Measurements from ENCODE around the gene LRRC75B. TPM values are rescaled to one million over a fixed set of nuclear protein-coding genes. Genes with fewer than 3 reads are reported as not detected.
A peak's percentile ranks its signal among the peaks of the same experiment; 100 is the strongest.
"Not testable (repeated sequence)": the region's sequence is repeated elsewhere in the genome, so short reads cannot be mapped to it uniquely, and the experiment has no call there.

Gene LRRC75B
- total RNA-seq, 1 donor: 10.0 TPM

GRCh38 chr22:24602847-24603769, 10.2 kb upstream of the LRRC75B start, which contains the start of gene GGT1:
GGT1 (plus strand) TSS chr22:24603193; CDS start chr22:24611082, 7,889 bp downstream.
- DNase-seq (ENCODE audit: low read depth in 2 of 3, low spot score in 2 of 3): not testable (repeated sequence)

GRCh38 chr22:24602105-24602749, 9.4 kb upstream of the LRRC75B start:
- not testable (repeated sequence) for DNase-seq (ENCODE audit: low read depth in 2 of 3, low spot score in 2 of 3)

GRCh38 chr22:24601217-24602104, 8.6 kb upstream of the LRRC75B start:
- peak in 1 of 3 donors; percentile 43 for DNase-seq (ENCODE audit: low read depth in 2 of 3, low spot score in 2 of 3)

DNA sequence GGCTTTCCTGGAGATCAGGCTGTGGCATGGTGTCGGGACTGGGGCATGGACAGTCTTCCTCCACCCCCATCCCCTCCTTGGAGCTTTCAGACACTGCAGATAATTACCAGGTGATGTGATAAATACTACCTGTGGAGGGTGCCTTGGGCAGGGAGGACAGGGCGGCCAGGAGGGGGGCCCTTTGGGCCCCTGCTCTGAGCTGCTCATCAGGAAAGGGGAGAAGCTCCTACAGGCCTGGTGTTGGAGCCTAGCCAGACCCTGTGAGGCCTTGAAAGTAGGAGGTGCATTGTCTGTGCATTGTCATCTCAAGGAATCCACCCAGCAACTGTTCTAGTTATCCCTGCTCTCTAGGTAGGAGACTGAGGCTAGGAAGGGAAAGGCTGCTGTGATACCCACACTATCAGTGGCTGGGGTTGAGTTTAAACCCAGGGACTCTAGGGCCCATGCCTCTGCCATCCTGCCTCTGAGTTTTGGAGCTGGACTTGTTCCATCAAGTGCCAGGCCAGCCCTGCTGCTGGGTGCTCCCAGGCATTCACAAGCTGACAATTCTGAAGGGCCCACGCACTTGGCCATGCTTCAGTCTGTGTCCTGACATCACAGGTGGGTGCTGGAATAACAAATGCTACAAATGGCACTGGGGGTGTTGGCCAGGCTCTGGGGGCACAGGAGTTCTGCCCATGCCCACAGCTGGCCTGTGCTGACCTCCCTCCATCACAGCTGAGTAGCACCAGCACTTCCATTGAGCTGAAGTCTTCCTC, 7.3 kb upstream of the LRRC75B start:
- DNase-seq (ENCODE audit: low read depth in 2 of 3, low spot score in 2 of 3): not testable (repeated sequence)

- DNase-seq (ENCODE audit: low read depth in 2 of 3, low spot score in 2 of 3): no peak
These were observed 6.6 kb upstream of the LRRC75B start for GRCh38 chr22:24599514-24599913.

GRCh38 chr22:24597076-24597475, 4.2 kb upstream of the LRRC75B start:
- DNase-seq (ENCODE audit: low read depth in 2 of 3, low spot score in 2 of 3): not testable (repeated sequence)

DNA sequence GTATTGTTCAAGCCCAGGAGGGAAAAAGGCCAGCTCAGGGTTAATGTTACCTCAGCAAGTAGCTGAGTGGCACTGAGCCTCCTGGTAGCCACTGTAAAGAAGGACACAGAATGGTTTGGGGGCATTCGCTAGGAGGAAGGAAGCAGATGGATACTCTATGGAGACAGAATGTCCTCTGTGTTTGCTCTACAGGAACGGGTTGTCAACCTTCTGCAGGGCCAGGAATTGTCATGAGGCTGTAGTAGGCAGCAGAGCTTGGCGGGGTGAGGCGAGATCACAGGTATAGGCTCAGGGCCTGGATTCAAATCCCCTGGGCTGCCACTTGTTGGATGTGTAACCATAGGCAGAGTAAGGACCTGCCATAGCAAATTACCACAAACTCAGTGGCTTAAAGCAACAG, 3.0 kb upstream of the LRRC75B start:
- DNase-seq (ENCODE audit: low read depth in 2 of 3, low spot score in 2 of 3): no peak

- no peak for DNase-seq (ENCODE audit: low read depth in 2 of 3, low spot score in 2 of 3)
These were observed 2.4 kb upstream of the LRRC75B start for GRCh38 chr22:24595228-24595627.

- no peak for DNase-seq (ENCODE audit: low read depth in 2 of 3, low spot score in 2 of 3)
These were observed 1.8 kb upstream of the LRRC75B start for GRCh38 chr22:24594569-24595120.

DNA sequence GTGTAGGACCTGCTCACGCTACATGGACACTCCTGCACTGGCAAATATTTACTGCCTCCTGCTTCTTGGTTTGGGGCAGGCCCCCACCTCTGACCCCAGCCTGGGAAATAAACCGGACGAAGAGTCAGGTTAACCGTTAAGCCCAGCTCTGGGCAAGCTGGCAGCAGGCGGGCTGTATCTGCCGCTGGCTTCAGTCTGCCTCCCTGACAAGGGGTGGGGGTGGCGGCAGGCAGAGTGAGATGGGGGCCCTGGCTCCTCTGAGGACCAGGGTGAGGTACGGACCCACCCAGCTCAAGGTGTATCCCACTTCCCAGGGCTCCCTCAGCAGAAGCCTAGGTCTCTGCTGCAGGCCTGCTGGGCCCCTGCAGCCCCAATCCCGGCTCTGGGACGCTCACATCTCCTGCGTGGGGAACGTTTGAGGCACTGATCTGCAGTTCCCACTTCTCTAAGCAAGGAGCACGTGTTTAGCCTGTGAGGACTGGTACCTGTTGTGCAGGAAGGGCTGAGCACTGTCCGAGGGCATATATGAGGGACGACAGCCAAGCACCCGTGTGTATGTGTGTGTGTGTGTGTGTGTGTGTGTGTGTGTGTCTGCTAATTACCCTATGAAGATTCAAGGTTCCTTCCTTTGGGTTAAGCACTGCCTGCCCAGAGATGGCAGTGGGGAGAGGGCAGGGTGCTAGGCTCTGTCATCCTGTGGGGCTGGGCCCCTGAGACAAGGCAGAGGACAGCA, 1.1 kb upstream of the LRRC75B start:
- DNase-seq (ENCODE audit: low read depth in 2 of 3, low spot score in 2 of 3): no peak

DNA sequence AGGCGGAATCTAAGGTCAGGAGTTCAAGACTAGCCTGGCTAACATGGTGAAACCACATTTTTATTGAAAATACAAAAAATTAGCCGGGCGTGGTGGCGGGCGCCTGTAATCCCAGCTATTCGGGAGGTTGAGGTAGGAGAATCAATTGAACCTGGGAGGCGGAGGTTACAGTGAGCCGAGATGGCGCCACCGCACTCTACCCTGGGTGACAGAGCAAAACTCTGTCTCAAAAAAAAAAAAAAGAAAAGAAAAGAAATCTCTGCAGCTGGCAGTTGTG, 624 bp upstream of the LRRC75B start:
- not testable (repeated sequence) for DNase-seq (ENCODE audit: low read depth in 2 of 3, low spot score in 2 of 3)

DNA sequence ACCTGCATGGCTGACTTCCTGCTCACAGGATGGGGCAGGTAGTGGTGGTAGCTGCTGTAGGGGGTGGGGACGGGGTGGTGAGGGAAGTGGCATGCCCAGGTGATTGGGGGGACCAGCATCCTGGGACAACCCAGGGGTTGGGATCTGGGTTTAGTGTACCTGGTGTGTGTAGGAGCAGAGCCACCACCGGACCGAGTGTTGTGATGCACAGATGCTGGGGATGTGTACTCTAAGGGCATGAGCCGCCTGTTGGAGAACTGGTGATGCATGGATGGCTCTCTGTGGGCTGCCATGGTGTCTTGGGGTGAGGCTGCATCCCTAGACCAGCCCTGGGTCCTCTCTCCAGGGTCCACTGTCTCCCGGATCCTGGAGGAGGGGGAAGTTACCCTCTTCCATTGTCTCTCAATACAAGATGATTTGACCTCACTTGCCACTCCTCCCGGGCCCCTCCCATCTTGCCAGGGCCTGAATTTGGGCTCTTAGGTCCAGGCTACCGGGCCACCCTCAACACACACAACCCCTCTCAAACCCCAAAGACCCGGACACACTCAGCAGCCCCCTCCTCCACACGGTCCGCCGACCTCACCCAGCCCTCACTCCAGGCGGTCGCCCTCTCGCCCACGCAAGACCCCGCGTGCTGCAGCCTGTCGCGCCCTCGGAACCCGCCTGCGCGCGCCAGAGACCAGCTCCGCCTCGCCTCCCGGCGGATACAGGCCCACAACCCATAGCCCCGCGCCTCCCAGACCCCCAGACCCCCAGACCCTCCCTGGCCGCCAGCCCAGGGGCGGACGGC, 619 bp downstream of the LRRC75B start:
- no peak for DNase-seq (ENCODE audit: low read depth in 2 of 3, low spot score in 2 of 3)

DNA sequence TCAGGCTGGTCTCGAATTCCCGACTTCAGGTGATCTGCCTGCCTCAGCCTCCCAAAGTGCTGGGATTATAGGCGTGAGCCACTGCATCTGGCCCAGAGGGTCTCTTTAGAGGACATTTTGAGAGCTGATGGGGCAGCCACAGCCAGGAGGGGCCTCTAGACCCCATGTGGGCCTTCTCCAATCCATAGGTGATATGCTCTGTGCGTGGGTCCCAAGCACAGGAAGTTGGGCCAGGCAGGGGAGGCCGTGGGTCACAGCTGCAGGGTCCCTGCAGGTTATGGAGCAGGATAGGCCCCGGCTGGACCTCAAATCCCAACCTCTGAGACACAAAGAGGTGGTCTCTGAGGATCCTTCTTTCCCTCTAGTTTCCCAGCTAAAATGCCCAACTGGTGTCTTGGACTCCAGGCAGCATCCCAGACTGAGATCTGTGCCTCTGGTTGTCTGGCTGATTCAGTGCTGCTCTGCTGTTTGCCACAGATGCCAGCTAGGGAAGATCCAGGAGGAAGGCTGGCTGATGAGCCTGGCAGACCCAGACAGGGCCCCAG, 1.5 kb downstream of the LRRC75B start:
- DNase-seq (ENCODE audit: low read depth in 2 of 3, low spot score in 2 of 3): no peak

GRCh38 chr22:24590596-24591173, 2.2 kb downstream of the LRRC75B start:
- DNase-seq (ENCODE audit: low read depth in 2 of 3, low spot score in 2 of 3): no peak

- no peak for DNase-seq (ENCODE audit: low read depth in 2 of 3, low spot score in 2 of 3)
These were observed 3.3 kb downstream of the LRRC75B start for GRCh38 chr22:24589518-24590030.

DNA sequence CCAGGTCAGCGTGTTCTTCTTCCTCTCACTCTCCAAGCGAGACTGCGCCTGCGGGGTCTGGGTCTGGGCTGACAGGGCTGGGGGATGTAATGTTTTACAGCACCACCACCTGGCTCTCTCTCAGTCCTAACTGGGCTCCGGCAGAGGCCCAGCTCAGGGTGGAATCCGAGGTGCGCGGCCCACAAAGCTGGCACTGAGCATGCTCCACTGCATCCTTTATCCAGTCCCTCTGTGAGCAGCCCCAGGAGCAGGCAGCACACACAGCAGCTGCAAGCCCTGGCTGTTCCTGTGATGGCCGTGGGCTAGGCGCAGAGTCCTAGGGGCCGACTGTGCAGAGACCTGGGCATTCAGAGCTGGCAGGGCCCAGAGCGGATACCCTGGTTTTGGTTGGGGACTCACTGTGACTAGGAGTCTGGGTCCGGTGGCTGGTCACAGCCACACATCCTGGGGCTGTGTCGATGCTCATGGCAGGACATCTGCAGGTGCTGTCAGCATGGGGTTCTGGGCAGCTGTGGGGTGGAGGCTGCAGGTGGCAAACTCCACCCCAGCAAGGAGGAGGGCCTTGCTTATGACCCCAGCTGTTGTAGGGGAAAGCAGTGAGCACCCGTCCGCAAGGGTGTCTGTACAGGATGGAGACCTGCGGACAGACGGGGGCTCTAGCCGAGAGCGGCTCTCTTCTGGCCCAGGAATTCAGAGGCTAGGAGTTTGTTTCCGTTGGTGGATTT, 4.0 kb downstream of the LRRC75B start:
- DNase-seq (ENCODE audit: low read depth in 2 of 3, low spot score in 2 of 3): no peak

DNA sequence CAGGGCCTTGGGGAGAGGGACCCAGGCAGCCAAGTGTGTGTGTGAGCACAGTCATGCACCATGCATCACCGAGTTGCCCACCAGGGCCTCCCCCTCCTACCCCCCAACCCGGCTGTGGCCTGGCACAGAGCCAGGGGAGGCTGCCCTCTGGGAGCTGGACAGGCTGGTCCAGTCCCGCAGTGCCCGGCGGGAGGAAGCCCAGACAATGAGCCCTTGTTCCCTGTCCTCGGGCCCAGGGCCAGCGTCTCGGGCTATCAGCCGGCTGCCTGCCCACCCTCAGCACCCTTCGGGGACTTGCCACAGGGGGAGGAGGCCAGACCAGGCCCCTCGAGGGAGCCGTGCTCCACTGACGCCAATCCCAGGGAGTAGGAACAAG, 4.5 kb downstream of the LRRC75B start:
- no peak for DNase-seq (ENCODE audit: low read depth in 2 of 3, low spot score in 2 of 3)

All from hematopoietic multipotent progenitor cell (in vitro differentiated cells).